ENCODE measurements around the gene ANTXR1. TPM values are rescaled to one million over a fixed set of nuclear protein-coding genes. Genes with fewer than 3 reads are reported as not detected.
A peak's percentile ranks its signal among the peaks of the same experiment; 100 is the strongest.

ANTXR1 gene
- total and polyA plus RNA-seq, 2 donors from 2014 or later: 7.0 to 42.6 TPM

- Histone ChIP-seq H3K27me3 (ENCODE audit: control insufficient read depth, insufficient read depth, low read length) (no peaks in the 10 kb centered on the region), H3K36me3 (ENCODE audit: control insufficient read depth in 2 of 3, insufficient read depth in 3 of 3, low read length in 3 of 3) (no peaks in the 10 kb centered on the region), H3K4me3 (ENCODE audit: low read length in 3 of 3) (no peak overlapping the region), H3K9me3 (ENCODE audit: control insufficient read depth in 2 of 3, insufficient read depth in 1 of 3, low read length in 3 of 3) (no peaks in the 10 kb centered on the region), H3K4me1 (ENCODE audit: control insufficient read depth in 2 of 3, insufficient read depth in 2 of 3, low read depth in 1 of 3, low read length in 3 of 3) (no peaks in the 10 kb centered on the region), H3K9ac (ENCODE audit: low read length in 3 of 3) (no peak overlapping the region), H3K27ac (ENCODE audit: low read depth in 2 of 2, low read length in 2 of 2) (no peak overlapping the region)
- no peak for DNase-seq
- FAIRE-seq: no peak
- TF ChIP-seq CTCF (IDR thresholded peaks at IDR 0.05; ENCODE audit: borderline replicate concordance, extremely low read depth, insufficient read depth): no peak
- intact Hi-C loops (cut with DNase I): no loop called here
These were observed 43.1 kb upstream of the ANTXR1 start for GRCh38 chr2:68969736-68970490.

GRCh38 chr2:68970566-68971265 is 42.3 kb upstream of the ANTXR1 start:
- no peak for FAIRE-seq
- Histone ChIP-seq H3K4me3 (ENCODE audit: low read length in 3 of 3) (no peak overlapping the region), H3K9ac (ENCODE audit: low read length in 3 of 3) (no peak overlapping the region), H3K27ac (ENCODE audit: low read depth in 2 of 2, low read length in 2 of 2) (no peak overlapping the region), H3K36me3 (ENCODE audit: control insufficient read depth in 2 of 3, insufficient read depth in 3 of 3, low read length in 3 of 3) (no peaks in the 10 kb centered on the region), H3K27me3 (ENCODE audit: control insufficient read depth, insufficient read depth, low read length) (no peaks in the 10 kb centered on the region), H3K9me3 (ENCODE audit: control insufficient read depth in 2 of 3, insufficient read depth in 1 of 3, low read length in 3 of 3) (no peaks in the 10 kb centered on the region), H3K4me1 (ENCODE audit: control insufficient read depth in 2 of 3, insufficient read depth in 2 of 3, low read depth in 1 of 3, low read length in 3 of 3) (no peaks in the 10 kb centered on the region)
- TF ChIP-seq CTCF (IDR thresholded peaks at IDR 0.05; ENCODE audit: borderline replicate concordance, extremely low read depth, insufficient read depth): no peak
- intact Hi-C loops (cut with DNase I): no loop called here
- peak in 2 of 5 donors; percentile 2 to 14 for DNase-seq

GRCh38 chr2:68971591-68972231 is 41.3 kb upstream of the ANTXR1 start:
- no peak for TF ChIP-seq CTCF (IDR thresholded peaks at IDR 0.05; ENCODE audit: borderline replicate concordance, extremely low read depth, insufficient read depth)
- no peaks in the 10 kb centered on the region for H3K27me3 ChIP-seq (ENCODE audit: control insufficient read depth, insufficient read depth, low read length)
- no peak for FAIRE-seq
- no peaks in the 10 kb centered on the region for H3K4me1 ChIP-seq (ENCODE audit: control insufficient read depth in 2 of 3, insufficient read depth in 2 of 3, low read depth in 1 of 3, low read length in 3 of 3)
- H3K4me3 ChIP-seq (ENCODE audit: low read length in 3 of 3): no peak overlapping the region
- no peaks in the 10 kb centered on the region for H3K36me3 ChIP-seq (ENCODE audit: control insufficient read depth in 2 of 3, insufficient read depth in 3 of 3, low read length in 3 of 3)
- DNase-seq: no peak
- intact Hi-C loops (cut with DNase I): no loop called here
- H3K9ac ChIP-seq (ENCODE audit: low read length in 3 of 3): no peak overlapping the region
- H3K27ac ChIP-seq (ENCODE audit: low read depth in 2 of 2, low read length in 2 of 2): no peak overlapping the region
- H3K9me3 ChIP-seq (ENCODE audit: control insufficient read depth in 2 of 3, insufficient read depth in 1 of 3, low read length in 3 of 3): no peaks in the 10 kb centered on the region
